Endothelial cell (in vitro differentiated cells): ENCODE measurements around the gene HSPA4. TPM values are rescaled to one million over a fixed set of nuclear protein-coding genes. Genes with fewer than 3 reads are reported as not detected.

ENCODE experiments used
- DNase-seq: peaks from one replicate; pipeline ENCODE4 v3.0.0; 2021; ENCODE audit warnings: low spot score
- H3K27ac Mint-ChIP-seq: one replicate; pipeline ENCODE4 v1.8.0; 2021; ENCODE audit warnings: mixed read lengths, inconsistent platforms; ENCODE audit not compliant: unreplicated experiment
- H3K27me3 Mint-ChIP-seq: one replicate; pipeline ENCODE4 v1.8.0; 2021; ENCODE audit warnings: mild to moderate bottlenecking, moderate library complexity, mixed read lengths, inconsistent platforms; ENCODE audit not compliant: unreplicated experiment
- H3K36me3 Mint-ChIP-seq: one replicate; pipeline ENCODE4 v1.8.0; 2021; ENCODE audit warnings: mild to moderate bottlenecking, low read depth, mixed read lengths, inconsistent platforms; ENCODE audit not compliant: unreplicated experiment
- H3K4me1 Mint-ChIP-seq: one replicate; pipeline ENCODE4 v1.8.0; 2021; ENCODE audit warnings: mild to moderate bottlenecking, mixed read lengths, inconsistent platforms; ENCODE audit not compliant: unreplicated experiment
- H3K4me3 Mint-ChIP-seq: one replicate; pipeline ENCODE4 v1.8.0; 2021; ENCODE audit warnings: mild to moderate bottlenecking, mixed read lengths, inconsistent platforms; ENCODE audit not compliant: unreplicated experiment
- H3K9me3 Mint-ChIP-seq: one replicate; pipeline ENCODE4 v1.8.0; 2021; ENCODE audit warnings: mixed read lengths, inconsistent platforms; ENCODE audit not compliant: unreplicated experiment
- total RNA-seq: library from RNA; stranded (reverse); fragmentation: NEBNext Ultra II Directional; extraction: Animal tissue kit (Norgen Biotek cat#: 25700); gene quantifications from one replicate; pipeline ENCODE4 v1.2.1, GENCODE V29; 2021; ENCODE audit not compliant: unreplicated experiment
- TF ChIP-seq, protein P1 (sequence below): fragments of 200-600 bp; sonication (generic); IDR thresholded peaks from one replicate; pipeline ENCODE4 v1.5.0; 2021; ENCODE audit warnings: antibody characterized with exemption; ENCODE audit not compliant: unreplicated experiment

The HSPA4 gene
- total RNA-seq, 1 donor from 2014 or later: 162 TPM

DNA sequence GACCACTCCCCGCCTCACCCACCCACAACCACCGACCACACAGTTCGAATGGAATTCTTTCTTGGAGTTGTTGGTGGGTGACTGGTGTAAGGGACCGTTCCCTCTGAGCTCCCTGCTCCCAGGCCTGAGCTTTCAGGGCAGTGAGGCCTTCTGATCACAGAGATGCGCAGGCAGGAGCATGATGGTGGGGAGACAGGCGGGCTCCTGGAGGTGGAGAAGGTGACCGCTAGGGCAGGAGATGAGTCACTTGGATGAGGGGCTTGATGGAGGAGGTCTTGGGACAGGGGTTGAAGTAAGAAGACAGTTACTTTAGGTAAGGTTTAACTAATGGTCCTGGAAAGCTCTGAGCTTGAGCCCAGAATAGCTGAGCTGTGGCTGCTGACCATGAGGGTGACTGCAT, 88.5 kb downstream of the HSPA4 start:
- Mint-ChIP-seq H3K27me3 (peaks cover 1% of the 10 kb centered on the region), H3K27ac (peak overlapping the region; percentile 27), H3K36me3 (no peaks in the 10 kb centered on the region), H3K9me3 (no peaks in the 10 kb centered on the region), H3K4me1 (peaks cover 9% of the 10 kb centered on the region), H3K4me3 (no peak overlapping the region)
- TF ChIP-seq, protein P1, sequence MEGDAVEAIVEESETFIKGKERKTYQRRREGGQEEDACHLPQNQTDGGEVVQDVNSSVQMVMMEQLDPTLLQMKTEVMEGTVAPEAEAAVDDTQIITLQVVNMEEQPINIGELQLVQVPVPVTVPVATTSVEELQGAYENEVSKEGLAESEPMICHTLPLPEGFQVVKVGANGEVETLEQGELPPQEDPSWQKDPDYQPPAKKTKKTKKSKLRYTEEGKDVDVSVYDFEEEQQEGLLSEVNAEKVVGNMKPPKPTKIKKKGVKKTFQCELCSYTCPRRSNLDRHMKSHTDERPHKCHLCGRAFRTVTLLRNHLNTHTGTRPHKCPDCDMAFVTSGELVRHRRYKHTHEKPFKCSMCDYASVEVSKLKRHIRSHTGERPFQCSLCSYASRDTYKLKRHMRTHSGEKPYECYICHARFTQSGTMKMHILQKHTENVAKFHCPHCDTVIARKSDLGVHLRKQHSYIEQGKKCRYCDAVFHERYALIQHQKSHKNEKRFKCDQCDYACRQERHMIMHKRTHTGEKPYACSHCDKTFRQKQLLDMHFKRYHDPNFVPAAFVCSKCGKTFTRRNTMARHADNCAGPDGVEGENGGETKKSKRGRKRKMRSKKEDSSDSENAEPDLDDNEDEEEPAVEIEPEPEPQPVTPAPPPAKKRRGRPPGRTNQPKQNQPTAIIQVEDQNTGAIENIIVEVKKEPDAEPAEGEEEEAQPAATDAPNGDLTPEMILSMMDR: no peak
- DNase-seq: no peak

DNA sequence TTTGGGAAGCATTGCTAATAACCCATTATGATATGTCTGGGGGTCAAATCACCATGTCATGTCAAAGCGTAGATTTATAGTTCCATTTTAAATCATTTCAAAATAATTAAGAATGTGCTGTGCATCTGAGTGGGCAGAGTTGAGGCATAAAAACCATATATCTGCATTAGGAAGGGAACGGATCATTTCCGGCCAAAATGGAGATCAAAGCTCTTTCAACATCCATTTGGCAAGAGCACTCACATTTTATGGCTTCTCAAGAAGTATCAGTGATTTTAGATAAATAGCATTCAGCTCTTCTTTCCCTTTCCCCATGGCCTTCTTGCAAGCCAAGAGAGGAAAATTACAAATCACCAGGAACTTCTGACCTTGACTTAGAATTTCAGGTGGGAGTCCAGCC, 89.9 kb downstream of the HSPA4 start:
- Mint-ChIP-seq H3K4me3 (no peak overlapping the region), H3K4me1 (peaks cover 9% of the 10 kb centered on the region), H3K9me3 (no peaks in the 10 kb centered on the region), H3K27me3 (peaks cover 2% of the 10 kb centered on the region), H3K36me3 (no peaks in the 10 kb centered on the region), H3K27ac (no peak overlapping the region)
- TF ChIP-seq, protein P1: no peak
- DNase-seq: no peak

DNA sequence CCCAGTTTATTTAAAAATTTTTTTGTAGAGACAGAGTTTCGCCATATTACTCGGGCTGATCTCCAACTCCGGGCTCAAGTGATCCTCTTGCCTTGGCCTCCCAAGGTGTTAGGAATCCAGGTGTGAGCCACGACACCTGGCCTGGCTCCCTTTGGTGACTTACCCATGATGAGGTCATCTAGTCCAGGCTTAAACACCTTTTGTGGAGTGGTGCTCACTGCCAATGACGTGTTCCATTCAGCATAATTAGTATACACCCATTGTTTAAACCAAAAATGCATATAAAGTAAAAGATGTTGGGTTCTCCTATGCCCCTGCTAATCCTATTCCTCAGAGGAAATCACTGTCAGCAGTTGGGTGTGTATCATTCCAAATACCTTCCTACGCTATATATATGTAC, 91.0 kb downstream of the HSPA4 start:
- DNase-seq: no peak
- Mint-ChIP-seq H3K9me3 (no peaks in the 10 kb centered on the region), H3K27ac (no peak overlapping the region), H3K27me3 (peaks cover 3% of the 10 kb centered on the region), H3K4me1 (peaks cover 9% of the 10 kb centered on the region), H3K4me3 (no peak overlapping the region), H3K36me3 (no peaks in the 10 kb centered on the region)
- TF ChIP-seq, protein P1: no peak

DNA sequence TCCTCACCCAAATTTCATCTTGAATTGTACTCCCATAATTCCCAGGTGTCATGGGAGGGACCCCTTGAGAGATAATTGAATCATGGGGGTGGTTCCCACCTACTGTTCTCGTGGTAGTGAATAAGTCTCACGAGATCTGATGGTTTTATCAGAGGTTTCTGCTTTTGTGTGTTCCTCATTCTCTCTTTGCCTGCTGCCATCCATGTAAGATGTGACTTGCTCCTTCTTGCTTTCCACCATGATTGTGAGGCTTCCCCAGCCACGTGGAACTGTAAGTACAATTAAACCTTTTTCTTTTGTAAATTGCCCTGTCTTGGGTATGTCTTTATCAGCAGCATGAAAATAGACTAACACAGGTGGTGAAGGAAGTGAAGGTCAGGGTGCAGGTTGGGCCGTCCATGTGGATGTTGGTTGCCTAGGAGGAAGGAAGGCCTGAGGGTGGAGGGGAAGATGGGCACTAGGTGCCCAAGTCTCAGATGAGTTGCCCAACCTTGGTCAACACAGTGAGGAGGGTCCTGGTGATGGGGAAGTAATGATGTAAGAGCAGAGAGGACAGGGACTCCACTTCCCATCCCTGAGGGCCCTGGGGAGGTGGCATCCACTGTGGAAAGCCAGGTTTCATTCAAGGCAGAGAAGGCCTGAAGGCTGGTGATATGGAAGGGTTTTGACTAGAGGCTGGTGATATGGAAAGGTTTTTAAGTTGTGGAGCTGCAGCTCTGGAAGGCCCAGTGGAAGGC, 92.6 kb downstream of the HSPA4 start:
- H3K9me3 Mint-ChIP-seq: no peaks in the 10 kb centered on the region

More for the DNA sequence above, 92.6 kb downstream of the HSPA4 start:
- no peak for DNase-seq
- Mint-ChIP-seq H3K4me3 (no peak overlapping the region), H3K27me3 (peaks cover 3% of the 10 kb centered on the region), H3K36me3 (no peaks in the 10 kb centered on the region), H3K27ac (no peak overlapping the region), H3K4me1 (peaks cover 9% of the 10 kb centered on the region)
- TF ChIP-seq, protein P1: no peak
